Activated CD4-positive, alpha-beta T cell treated with anti-CD3 and anti-CD28 coated beads for 36 hours (primary cell): ENCODE results near the gene BIN1. TPM values are rescaled to one million over a fixed set of nuclear protein-coding genes. Genes with fewer than 3 reads are reported as not detected.

ENCODE experiments used
- ATAC-seq: fragments of 200-7000 bp; cut with Tn5 transposase; one replicate; pipeline ENCODE4 v1.10.0; 2021; ENCODE audit warnings: mild to moderate bottlenecking, moderate library complexity
- CTCF ChIA-PET: fragments of 350-600 bp; sonication (Branson Sonifier 250); formaldehyde crosslinking; loops from one replicate; lab custom pipeline; 2021; ENCODE audit warnings: antibody characterized with exemption; lab: Charles Lee
- POLR2A ChIA-PET: fragments of 350-600 bp; sonication (Branson Sonifier 250); formaldehyde crosslinking; loops from one replicate; lab custom pipeline; 2021; ENCODE audit warnings: antibody characterized with exemption, inconsistent platforms; lab: Charles Lee
- DNase-seq: peaks from one replicate; pipeline ENCODE4 v3.0.0-alpha.2; 2020
- H3K27ac Mint-ChIP-seq: one replicate; pipeline ENCODE4 v1.8.0; 2021; ENCODE audit warnings: mixed read lengths
- H3K27me3 Mint-ChIP-seq: one replicate; pipeline ENCODE4 v1.8.0; 2021; ENCODE audit warnings: mixed read lengths
- H3K36me3 Mint-ChIP-seq: one replicate; pipeline ENCODE4 v1.8.0; 2021; ENCODE audit warnings: low read depth, mixed read lengths
- H3K4me1 Mint-ChIP-seq: one replicate; pipeline ENCODE4 v1.8.0; 2021; ENCODE audit warnings: mixed read lengths
- H3K4me3 Mint-ChIP-seq: one replicate; pipeline ENCODE4 v1.8.0; 2021; ENCODE audit warnings: mild to moderate bottlenecking, moderate library complexity, mixed read lengths
- H3K9me3 Mint-ChIP-seq: one replicate; pipeline ENCODE4 v1.8.0; 2021; ENCODE audit warnings: low read depth, mixed read lengths
- intact Hi-C, 2 experiments: fragments of 100-400 bp; cut with DNase I in 1 of 2; cut with micrococcal nuclease in 1 of 2; formaldehyde crosslinking; loops; one replicate each; pipeline versions ENCODE4 v1.14.2 to v1.15.1; 2022 to 2024; cut with DNase I, micrococcal nuclease
- total RNA-seq, 2 experiments: library from RNA; stranded (reverse); gene quantifications; one replicate each; pipeline ENCODE4 v1.2.3, GENCODE V29; 2021

The BIN1 gene
- total RNA-seq, 2 experiments from 2014 or later, result 65.2 to 71.0 TPM

DNA sequence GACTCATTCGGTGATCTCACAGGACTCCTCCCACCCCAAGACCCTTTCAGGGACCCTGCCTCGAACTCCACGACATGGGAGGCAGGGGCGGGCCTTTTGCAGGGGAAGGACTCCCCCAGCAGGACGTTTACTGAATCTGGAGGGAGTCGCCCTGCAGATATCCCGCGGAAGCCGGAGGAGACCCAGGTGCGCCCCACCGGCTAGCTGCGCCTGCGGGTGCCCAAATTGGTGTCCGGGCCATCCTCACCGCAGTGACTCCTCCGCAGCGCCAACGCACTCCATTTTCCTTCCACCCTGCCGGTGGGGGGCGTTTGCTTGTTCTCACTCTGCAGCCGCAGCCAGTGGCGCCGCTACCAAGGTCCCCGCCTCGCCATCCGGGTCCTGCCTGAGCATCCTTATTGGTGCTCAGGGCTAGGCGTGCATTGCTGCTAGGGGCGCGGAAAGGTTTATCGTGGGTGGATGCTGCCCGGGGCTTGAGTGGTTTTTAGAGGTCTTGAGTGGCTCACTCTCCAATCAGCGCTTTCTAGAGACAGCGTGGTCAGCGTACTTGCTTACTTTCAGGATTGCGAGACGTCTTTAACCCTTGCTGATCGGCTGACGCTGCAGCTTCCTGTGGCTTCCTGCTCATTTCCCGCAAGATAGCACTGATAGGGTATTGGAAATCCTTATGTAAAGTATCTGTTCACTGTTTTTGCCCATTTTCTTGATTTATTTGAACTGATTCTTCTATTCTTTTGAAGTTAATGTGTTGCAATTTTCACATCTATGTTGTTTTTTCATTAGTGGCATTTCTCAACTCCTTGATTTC lies 81.4 kb downstream of the BIN1 start:
- Mint-ChIP-seq H3K4me3 (peak overlapping the region; percentile 75), H3K36me3 (no peaks in the 10 kb centered on the region), H3K27ac (peak overlapping the region; percentile 63), H3K9me3 (peaks cover 2% of the 10 kb centered on the region), H3K4me1 (peaks cover 8% of the 10 kb centered on the region), H3K27me3 (peaks cover 21% of the 10 kb centered on the region)
- DNase-seq (peak; percentile 86), ATAC-seq (peak; percentile 95)
- POLR2A ChIA-PET, result no interaction called here
- intact Hi-C loops, result no loop called here
- CTCF ChIA-PET, result no interaction called here

GRCh38 chr2:127024769-127025358 lies 82.1 kb downstream of the BIN1 start:
- Mint-ChIP-seq H3K4me1 (peaks cover 8% of the 10 kb centered on the region), H3K4me3 (no peak overlapping the region), H3K27ac (no peak overlapping the region), H3K9me3 (peaks cover 2% of the 10 kb centered on the region), H3K27me3 (peaks cover 19% of the 10 kb centered on the region), H3K36me3 (no peaks in the 10 kb centered on the region)
- DNase-seq (no peak), ATAC-seq (no peak)
- intact Hi-C loops, result no loop called here
- ChIA-PET POLR2A (no interaction called here), CTCF (no interaction called here)

GRCh38 chr2:127023504-127023903 lies 83.5 kb downstream of the BIN1 start:
- CTCF ChIA-PET, result no interaction called here
- peaks cover 14% of the 10 kb centered on the region for H3K27me3 Mint-ChIP-seq
- POLR2A ChIA-PET, result no interaction called here
- no peak overlapping the region for H3K27ac Mint-ChIP-seq
- DNase-seq (no peak), ATAC-seq (no peak)
- H3K4me1 Mint-ChIP-seq, result peaks cover 8% of the 10 kb centered on the region
- intact Hi-C loops, result no loop called here
- H3K9me3 Mint-ChIP-seq, result peaks cover 2% of the 10 kb centered on the region
- no peaks in the 10 kb centered on the region for H3K36me3 Mint-ChIP-seq
- no peak overlapping the region for H3K4me3 Mint-ChIP-seq

GRCh38 chr2:127022817-127023216 lies 84.1 kb downstream of the BIN1 start:
- H3K27me3 Mint-ChIP-seq, result peaks cover 9% of the 10 kb centered on the region
- H3K4me1 Mint-ChIP-seq, result peaks cover 8% of the 10 kb centered on the region
- no peak overlapping the region for H3K4me3 Mint-ChIP-seq
- intact Hi-C loops, result no loop called here
- peaks cover 2% of the 10 kb centered on the region for H3K9me3 Mint-ChIP-seq
- ATAC-seq (no peak), DNase-seq (no peak)
- H3K36me3 Mint-ChIP-seq, result no peaks in the 10 kb centered on the region
- POLR2A ChIA-PET, result no interaction called here
- no peak overlapping the region for H3K27ac Mint-ChIP-seq
- CTCF ChIA-PET, result no interaction called here

DNA sequence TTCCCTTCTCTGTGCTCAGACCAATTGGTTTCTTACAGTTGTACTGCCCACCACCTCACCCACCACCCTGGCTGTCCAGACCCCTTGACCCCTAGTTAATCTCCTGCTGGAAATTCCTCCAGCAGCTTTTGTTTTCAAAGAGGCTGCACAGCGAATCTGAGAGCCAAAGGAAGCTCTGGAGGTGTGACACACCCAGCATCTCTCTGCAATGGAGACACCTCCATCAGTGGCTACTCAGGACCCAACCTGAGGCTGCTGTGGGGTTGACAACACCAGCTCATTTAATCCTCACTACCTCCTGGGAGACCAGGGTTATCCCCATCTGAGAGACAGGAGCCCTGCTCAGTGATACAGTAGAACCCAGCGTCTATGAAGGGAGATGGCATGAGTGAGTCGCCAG lies 86.4 kb downstream of the BIN1 start:
- intact Hi-C loops, result no loop called here
- CTCF ChIA-PET, result interaction anchor here (0.9 kb wide), 1 partner anchor 128 kb away, joined by 3 read pairs; no protein-coding TSS in a partner anchor

GRCh38 chr2:127017548-127017947 lies 89.4 kb downstream of the BIN1 start:
- POLR2A ChIA-PET, result no interaction called here
- H3K4me1 Mint-ChIP-seq, result no peaks in the 10 kb centered on the region
- DNase-seq, result no peak
- peaks cover 14% of the 10 kb centered on the region for H3K27me3 Mint-ChIP-seq
- H3K9me3 Mint-ChIP-seq, result no peaks in the 10 kb centered on the region
- no peak overlapping the region for H3K4me3 Mint-ChIP-seq
- ATAC-seq, result no peak
- CTCF ChIA-PET, result interaction anchor here (0.7 kb wide), 1 partner anchor 31 kb away, joined by 3 read pairs; no protein-coding TSS in a partner anchor
- intact Hi-C loops, result no loop called here
- H3K27ac Mint-ChIP-seq, result no peak overlapping the region
- H3K36me3 Mint-ChIP-seq, result no peaks in the 10 kb centered on the region

More for the DNA sequence above, 86.4 kb downstream of the BIN1 start:
- H3K9me3 Mint-ChIP-seq, result peaks cover 2% of the 10 kb centered on the region
- H3K27me3 Mint-ChIP-seq, result peaks cover 4% of the 10 kb centered on the region
- H3K27ac Mint-ChIP-seq, result no peak overlapping the region
- H3K4me1 Mint-ChIP-seq, result peaks cover 3% of the 10 kb centered on the region
- H3K36me3 Mint-ChIP-seq, result no peaks in the 10 kb centered on the region
- DNase-seq, result no peak
- no peak overlapping the region for H3K4me3 Mint-ChIP-seq
- no peak for ATAC-seq
- POLR2A ChIA-PET, result no interaction called here

DNA sequence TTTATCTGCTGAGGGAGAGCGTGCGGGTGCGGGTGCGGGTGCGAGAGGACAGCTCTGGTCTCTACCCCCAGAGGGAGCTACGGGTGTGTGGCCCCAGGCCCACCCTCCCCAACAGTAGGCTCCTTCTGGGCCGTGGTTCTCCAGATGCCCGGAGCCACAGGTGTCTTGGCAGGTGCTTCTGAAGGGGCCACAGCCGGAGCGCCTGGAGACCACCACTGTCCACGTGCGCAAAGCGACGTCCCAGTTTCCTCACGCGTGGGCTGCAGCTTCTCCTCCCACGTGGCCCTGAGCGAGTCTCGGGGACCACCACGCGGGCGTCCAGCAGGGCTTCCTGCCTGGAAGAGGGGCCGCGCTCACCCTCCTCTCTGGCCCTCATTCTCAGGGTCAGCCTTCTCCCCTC lies 90.6 kb downstream of the BIN1 start:
- Mint-ChIP-seq H3K4me3 (no peak overlapping the region), H3K9me3 (no peaks in the 10 kb centered on the region), H3K36me3 (no peaks in the 10 kb centered on the region), H3K27ac (no peak overlapping the region), H3K27me3 (peaks cover 18% of the 10 kb centered on the region), H3K4me1 (no peaks in the 10 kb centered on the region)
- ChIA-PET POLR2A (no interaction called here), CTCF (no interaction called here)
- ATAC-seq (no peak), DNase-seq (no peak)
- intact Hi-C loops, result no loop called here

DNA sequence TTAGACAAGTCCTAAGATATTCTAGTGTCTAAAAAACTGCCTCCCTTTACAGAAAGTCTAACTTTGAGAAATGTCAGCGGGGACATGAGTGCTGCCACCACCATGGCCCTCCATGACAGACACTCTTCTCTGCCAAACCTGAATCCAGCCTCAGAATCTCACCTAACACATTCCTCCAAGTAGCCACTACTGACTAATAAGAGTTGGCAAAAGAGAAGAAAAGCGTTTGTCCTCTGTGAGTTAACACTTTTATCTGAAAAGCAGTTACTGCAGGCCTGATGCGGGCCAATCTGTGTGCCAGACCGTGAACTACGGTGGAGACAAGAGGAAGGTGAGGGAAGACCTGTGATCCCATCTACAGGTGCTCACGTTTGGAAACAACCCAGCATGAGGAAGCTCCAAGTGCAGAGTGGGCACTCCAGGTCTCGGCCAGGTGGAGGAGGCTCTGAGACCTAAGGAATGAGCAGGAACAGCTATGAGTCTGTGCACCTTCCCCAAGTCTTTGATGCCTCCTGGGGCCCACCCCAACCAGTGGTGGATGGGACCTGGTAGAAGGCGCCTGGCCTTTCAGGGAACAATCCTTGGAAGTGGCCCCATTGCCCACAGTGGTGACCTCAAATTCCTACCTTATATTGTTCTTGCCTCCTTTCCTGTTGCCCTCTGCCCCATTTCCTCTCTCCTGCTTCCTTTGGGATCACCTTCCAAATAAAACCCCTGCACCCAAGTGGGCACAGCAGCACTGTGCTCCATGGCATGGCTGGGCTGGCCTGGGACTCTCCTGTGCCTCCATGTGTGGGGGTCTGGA lies 91.6 kb downstream of the BIN1 start:
- intact Hi-C loops, result no loop called here
- Mint-ChIP-seq H3K4me3 (no peak overlapping the region), H3K27me3 (peaks cover 19% of the 10 kb centered on the region), H3K9me3 (no peaks in the 10 kb centered on the region), H3K36me3 (no peaks in the 10 kb centered on the region), H3K4me1 (no peaks in the 10 kb centered on the region), H3K27ac (no peak overlapping the region)
- no peak for DNase-seq
- CTCF ChIA-PET, result no interaction called here
- ATAC-seq, result no peak
- POLR2A ChIA-PET, result no interaction called here

DNA sequence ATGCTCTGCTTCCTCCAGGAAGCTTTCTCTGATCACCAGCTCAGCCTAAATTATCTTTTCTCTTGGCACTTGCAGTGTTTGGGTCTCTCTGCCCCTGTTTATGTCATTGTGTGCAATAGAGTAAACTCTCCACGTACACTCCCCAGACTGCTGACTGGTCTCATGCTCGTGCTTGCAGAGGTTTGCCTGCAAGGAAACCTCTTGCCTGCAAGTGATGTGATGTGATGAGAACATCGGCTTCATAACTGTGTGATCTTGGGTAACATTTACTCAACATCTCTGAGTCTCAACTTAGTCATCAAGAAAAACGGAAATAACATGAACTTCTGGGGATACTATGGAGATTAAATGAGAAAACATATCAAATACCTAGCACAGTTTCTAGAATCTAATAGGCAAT lies 92.3 kb downstream of the BIN1 start:
- intact Hi-C loops, result no loop called here
- DNase-seq, result no peak
- H3K4me3 Mint-ChIP-seq, result no peak overlapping the region
- H3K27ac Mint-ChIP-seq, result no peak overlapping the region
- no peaks in the 10 kb centered on the region for H3K4me1 Mint-ChIP-seq
- H3K36me3 Mint-ChIP-seq, result no peaks in the 10 kb centered on the region
- POLR2A ChIA-PET, result no interaction called here
- peaks cover 24% of the 10 kb centered on the region for H3K27me3 Mint-ChIP-seq
- ATAC-seq, result no peak
- CTCF ChIA-PET, result no interaction called here
- H3K9me3 Mint-ChIP-seq, result no peaks in the 10 kb centered on the region

- H3K27ac Mint-ChIP-seq, result no peak overlapping the region
- intact Hi-C loops, result no loop called here
- H3K27me3 Mint-ChIP-seq, result peaks cover 25% of the 10 kb centered on the region
Observed at GRCh38 chr2:127014224-127014623, 92.7 kb downstream of the BIN1 start.

GRCh38 chr2:127012868-127013267 lies 94.1 kb downstream of the BIN1 start:
- Mint-ChIP-seq H3K4me1 (no peaks in the 10 kb centered on the region), H3K4me3 (no peak overlapping the region), H3K9me3 (no peaks in the 10 kb centered on the region), H3K27me3 (peaks cover 31% of the 10 kb centered on the region), H3K36me3 (no peaks in the 10 kb centered on the region), H3K27ac (no peak overlapping the region)
- ATAC-seq, result no peak
- DNase-seq, result no peak
- POLR2A ChIA-PET, result no interaction called here
- intact Hi-C loops, result no loop called here
- CTCF ChIA-PET, result no interaction called here

More at GRCh38 chr2:127014224-127014623, 92.7 kb downstream of the BIN1 start:
- Mint-ChIP-seq H3K36me3 (no peaks in the 10 kb centered on the region), H3K4me1 (no peaks in the 10 kb centered on the region), H3K9me3 (no peaks in the 10 kb centered on the region), H3K4me3 (no peak overlapping the region)
- ChIA-PET CTCF (interaction anchor here (0.6 kb wide), 1 partner anchor 366 kb away, joined by 3 read pairs; no protein-coding TSS in a partner anchor), POLR2A (no interaction called here)
- ATAC-seq (no peak), DNase-seq (no peak)
